ENCODE measurements around the gene SDK1.

DNA sequence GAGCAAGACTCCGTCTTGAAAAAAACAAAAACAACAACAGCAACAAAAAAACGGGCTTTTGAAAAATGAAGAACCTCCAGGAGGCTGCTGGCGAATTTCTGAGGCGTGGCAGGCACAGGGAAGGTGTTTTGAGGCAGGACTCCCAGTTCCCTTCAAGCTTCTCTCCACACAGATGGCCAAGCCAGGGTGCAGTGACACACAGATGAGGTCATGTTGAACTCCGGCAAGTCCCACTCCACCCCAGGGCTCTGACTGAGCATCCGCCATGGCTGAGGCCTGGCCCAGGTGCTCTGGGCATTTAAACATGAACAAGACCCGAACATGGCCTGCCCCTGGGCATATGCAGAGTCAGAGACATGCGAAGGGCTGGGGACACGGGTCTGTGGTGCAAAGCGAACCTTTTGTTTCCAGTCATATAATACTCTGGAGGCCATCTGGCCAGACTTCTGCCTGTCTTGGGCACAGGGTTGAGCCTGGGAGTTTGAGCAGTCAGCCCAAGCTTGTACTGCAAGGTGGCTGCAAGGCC lies 866.4 kb downstream of the SDK1 start:
- TF ChIP-seq CTCF (IDR thresholded peaks at IDR 0.05) = no peak
- TF ChIP-seq, protein P1, sequence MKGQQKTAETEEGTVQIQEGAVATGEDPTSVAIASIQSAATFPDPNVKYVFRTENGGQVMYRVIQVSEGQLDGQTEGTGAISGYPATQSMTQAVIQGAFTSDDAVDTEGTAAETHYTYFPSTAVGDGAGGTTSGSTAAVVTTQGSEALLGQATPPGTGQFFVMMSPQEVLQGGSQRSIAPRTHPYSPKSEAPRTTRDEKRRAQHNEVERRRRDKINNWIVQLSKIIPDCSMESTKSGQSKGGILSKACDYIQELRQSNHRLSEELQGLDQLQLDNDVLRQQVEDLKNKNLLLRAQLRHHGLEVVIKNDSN (CRISPR knock-in tag; IDR thresholded peaks at IDR 0.05) = no peak
- TF ChIP-seq CREB1 (CRISPR knock-in tag; IDR thresholded peaks at IDR 0.05) = no peak
- TF ChIP-seq ELF4 (CRISPR knock-in tag; IDR thresholded peaks at IDR 0.05; ENCODE audit: low read depth) = no peak
- TF ChIP-seq IRF2 (CRISPR knock-in tag; IDR thresholded peaks at IDR 0.05; ENCODE audit: borderline replicate concordance, low read depth) = no peak
- no peak for TF ChIP-seq SP1 (CRISPR knock-in tag; conservative IDR thresholded peaks at IDR 0.05)
- no peak for TF ChIP-seq JUN (CRISPR knock-in tag; IDR thresholded peaks at IDR 0.05)
- TF ChIP-seq, protein P2, sequence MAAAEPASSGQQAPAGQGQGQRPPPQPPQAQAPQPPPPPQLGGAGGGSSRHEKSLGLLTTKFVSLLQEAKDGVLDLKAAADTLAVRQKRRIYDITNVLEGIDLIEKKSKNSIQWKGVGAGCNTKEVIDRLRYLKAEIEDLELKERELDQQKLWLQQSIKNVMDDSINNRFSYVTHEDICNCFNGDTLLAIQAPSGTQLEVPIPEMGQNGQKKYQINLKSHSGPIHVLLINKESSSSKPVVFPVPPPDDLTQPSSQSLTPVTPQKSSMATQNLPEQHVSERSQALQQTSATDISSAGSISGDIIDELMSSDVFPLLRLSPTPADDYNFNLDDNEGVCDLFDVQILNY (CRISPR knock-in tag; IDR thresholded peaks at IDR 0.05) = no peak

Data from WTC11 (cell line).